Activated T-helper 2 cell treated with anti-CD3 and anti-CD28 coated beads, Interferon-gamma antibody, Interleukin-2, Interleukin-4, amounts not matched to agents 10 μg/mL and 5 μg/mL and 100 μg/mL, durations not matched to agents 14 hours and 24 hours and 36 hours (primary cell): ENCODE measurements around the gene PRKAA1. TPM values are rescaled to one million over a fixed set of nuclear protein-coding genes. Genes with fewer than 3 reads are reported as not detected.

Source experiments
- DNase-seq: peaks from one replicate; pipeline ENCODE4 v3.0.0; 2021; ENCODE audit warnings: low spot score
- H3K27ac Mint-ChIP-seq: one replicate; pipeline ENCODE4 v1.8.0; 2021; ENCODE audit warnings: mixed read lengths
- H3K27me3 Mint-ChIP-seq: one replicate; pipeline ENCODE4 v1.8.0; 2021; ENCODE audit warnings: low read depth, mixed read lengths
- H3K36me3 Mint-ChIP-seq: one replicate; pipeline ENCODE4 v1.8.0; 2021; ENCODE audit warnings: low read depth, mixed read lengths
- H3K4me1 Mint-ChIP-seq: one replicate; pipeline ENCODE4 v1.8.0; 2021; ENCODE audit warnings: low read depth, mixed read lengths
- H3K4me3 Mint-ChIP-seq: one replicate; pipeline ENCODE4 v1.8.0; 2021; ENCODE audit warnings: low read depth, mild to moderate bottlenecking, moderate library complexity, mixed read lengths
- H3K9me3 Mint-ChIP-seq: one replicate; pipeline ENCODE4 v1.8.0; 2021; ENCODE audit warnings: mixed read lengths
- intact Hi-C: fragments of 100-400 bp; cut with micrococcal nuclease; formaldehyde crosslinking; loops from one replicate; pipeline ENCODE4 v1.15.1; 2023
- total RNA-seq: library from RNA; stranded (reverse); gene quantifications from 2 replicates; pipeline ENCODE4 v1.2.3, GENCODE V29; 2022

PRKAA1 gene
- total RNA-seq, 1 donor from 2014 or later: 61.2 TPM

DNA sequence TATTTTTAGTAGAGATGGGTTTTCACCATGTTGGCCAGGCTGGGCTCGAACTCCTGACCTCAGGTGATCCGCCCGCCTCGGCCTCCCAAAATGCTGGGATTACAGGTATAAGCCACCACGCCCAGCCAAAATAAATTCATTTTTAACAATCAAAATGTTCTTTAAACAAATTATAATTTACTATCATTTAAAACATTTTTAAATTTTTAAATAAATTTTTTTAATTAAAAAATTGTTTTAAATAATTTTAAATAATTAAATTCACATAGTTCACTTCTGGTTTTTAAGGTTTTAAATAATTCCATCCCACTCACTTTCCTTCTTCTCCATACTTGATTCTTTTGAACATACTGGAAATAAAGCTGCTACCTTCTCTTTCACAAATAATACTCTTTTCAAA is 27.4 kb downstream of the PRKAA1 start:
- peaks cover 9% of the 10 kb centered on the region for H3K4me1 Mint-ChIP-seq
- intact Hi-C loops: no loop called here
- no peak for DNase-seq
- no peak overlapping the region for H3K4me3 Mint-ChIP-seq
- H3K27ac Mint-ChIP-seq: no peak overlapping the region
- H3K27me3 Mint-ChIP-seq: no peaks in the 10 kb centered on the region
- H3K36me3 Mint-ChIP-seq: peaks cover 54% of the 10 kb centered on the region
- no peaks in the 10 kb centered on the region for H3K9me3 Mint-ChIP-seq

- no peaks in the 10 kb centered on the region for H3K27me3 Mint-ChIP-seq
- peaks cover 60% of the 10 kb centered on the region for H3K36me3 Mint-ChIP-seq
- H3K27ac Mint-ChIP-seq: no peak overlapping the region
- no peak overlapping the region for H3K4me3 Mint-ChIP-seq
- intact Hi-C loops: no loop called here
- H3K4me1 Mint-ChIP-seq: peaks cover 4% of the 10 kb centered on the region
- H3K9me3 Mint-ChIP-seq: no peaks in the 10 kb centered on the region
- no peak for DNase-seq
These were observed 35.5 kb downstream of the PRKAA1 start for GRCh38 chr5:40762705-40763104.

DNA sequence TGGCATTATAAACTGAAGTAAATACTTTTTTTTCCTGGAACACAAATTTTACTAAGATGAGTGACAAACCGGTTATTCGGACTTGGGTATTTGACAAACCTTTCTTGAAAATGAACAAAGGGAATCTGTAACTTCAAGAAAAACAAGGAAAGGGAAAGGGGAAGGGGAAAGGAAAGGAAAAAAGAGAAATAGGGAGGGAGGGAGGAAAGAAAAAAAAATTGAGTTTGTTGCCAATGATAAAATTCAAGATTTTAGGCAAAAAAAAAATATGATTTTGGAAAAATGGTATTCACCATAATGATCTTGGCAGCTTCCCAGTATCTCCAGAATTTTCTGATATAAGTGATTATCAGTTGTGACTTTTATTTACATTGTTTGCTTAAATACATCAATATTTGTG is 40.8 kb downstream of the PRKAA1 start:
- H3K27me3 Mint-ChIP-seq: no peaks in the 10 kb centered on the region
- no peak overlapping the region for H3K4me3 Mint-ChIP-seq
- no peak overlapping the region for H3K27ac Mint-ChIP-seq
- intact Hi-C loops: loop anchor here (5.0 to 10.0 kb wide), 3 partner anchors 1045 to 1683 kb away; partner anchors contain the start of gene RICTOR
- no peaks in the 10 kb centered on the region for H3K9me3 Mint-ChIP-seq
- H3K4me1 Mint-ChIP-seq: no peaks in the 10 kb centered on the region
- H3K36me3 Mint-ChIP-seq: peaks cover 35% of the 10 kb centered on the region
- DNase-seq: no peak

GRCh38 chr5:40755407-40756365 is 42.5 kb downstream of the PRKAA1 start, which contains the start of gene TTC33:
TTC33 (minus strand) TSS chr5:40755961; CDS start chr5:40747018, 8,943 bp downstream.
- Mint-ChIP-seq H3K9me3 (no peaks in the 10 kb centered on the region), H3K27me3 (no peaks in the 10 kb centered on the region), H3K27ac (no peak within 1 kb of the TSS), H3K4me1 (peaks cover 5% of the 10 kb centered on the region), H3K36me3 (peaks cover 35% of the 10 kb centered on the region), H3K4me3 (peak within 1 kb of the TSS; percentile 41)
- intact Hi-C loops: loop anchor here (1.0 to 10.0 kb wide), 7 partner anchors 43 to 1681 kb away; partner anchors contain the start of genes PRKAA1, RICTOR and RPL37
- peak; percentile 93 for DNase-seq

GRCh38 chr5:40755093-40755406 is 43.1 kb downstream of the PRKAA1 start:
- Mint-ChIP-seq H3K27me3 (no peaks in the 10 kb centered on the region), H3K4me1 (peaks cover 8% of the 10 kb centered on the region), H3K36me3 (peaks cover 37% of the 10 kb centered on the region), H3K9me3 (no peaks in the 10 kb centered on the region), H3K4me3 (no peak overlapping the region), H3K27ac (no peak overlapping the region)
- DNase-seq: peak; percentile 52
- intact Hi-C loops: loop anchor here (1.0 to 10.0 kb wide), 6 partner anchors 43 to 1680 kb away; partner anchors contain the start of genes PRKAA1 and RICTOR

- no peak for DNase-seq
- H3K9me3 Mint-ChIP-seq: no peaks in the 10 kb centered on the region
These were observed 43.6 kb downstream of the PRKAA1 start for GRCh38 chr5:40754381-40755092.

DNA sequence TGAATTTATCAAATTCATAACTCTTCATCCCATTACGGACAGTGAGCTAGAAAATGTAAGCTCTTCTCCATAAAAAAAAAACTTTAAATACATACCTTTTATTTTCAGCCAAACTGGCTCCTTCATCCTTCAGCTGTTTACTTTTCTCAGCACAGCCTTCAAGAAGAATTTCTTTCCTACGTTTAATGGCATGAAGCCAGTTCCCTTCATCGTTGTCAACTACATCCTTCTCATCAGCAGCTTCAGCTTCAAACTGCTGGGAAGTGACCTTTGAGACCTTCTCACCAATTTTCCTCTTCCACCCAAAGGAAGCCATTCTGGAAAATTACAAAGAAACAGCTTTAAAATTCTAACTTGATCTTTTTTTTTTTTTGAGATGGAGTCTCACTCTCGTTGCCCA is 51.5 kb downstream of the PRKAA1 start:
- H3K36me3 Mint-ChIP-seq: peaks cover 53% of the 10 kb centered on the region
- intact Hi-C loops: no loop called here

More at GRCh38 chr5:40754381-40755092, 43.6 kb downstream of the PRKAA1 start:
- no peak overlapping the region for H3K4me3 Mint-ChIP-seq
- intact Hi-C loops: loop anchor here (1.0 to 10.0 kb wide), 11 partner anchors 19 to 1680 kb away; partner anchors contain the start of genes PRKAA1 and RICTOR
- peaks cover 37% of the 10 kb centered on the region for H3K36me3 Mint-ChIP-seq
- H3K27me3 Mint-ChIP-seq: no peaks in the 10 kb centered on the region
- no peak overlapping the region for H3K27ac Mint-ChIP-seq
- peaks cover 8% of the 10 kb centered on the region for H3K4me1 Mint-ChIP-seq

DNA sequence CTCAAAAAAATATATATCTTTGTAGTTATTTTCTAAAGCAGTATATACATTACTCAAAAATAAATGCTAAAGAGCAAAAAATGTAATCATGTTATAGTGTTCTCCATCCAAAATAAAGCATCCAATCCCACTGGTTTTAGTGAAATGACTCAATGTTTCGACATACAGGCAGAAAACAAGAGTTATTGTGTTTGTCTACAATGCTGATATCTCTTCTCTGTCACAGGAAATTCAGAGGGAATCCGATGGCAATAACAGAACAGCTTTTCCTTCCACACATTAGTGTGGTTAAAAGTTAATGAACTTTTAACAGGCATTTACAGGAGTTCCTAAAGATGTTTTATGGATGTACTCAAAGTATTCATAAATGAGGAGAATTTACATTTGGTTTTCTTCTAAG is 54.4 kb downstream of the PRKAA1 start:
- Mint-ChIP-seq H3K9me3 (peaks cover 17% of the 10 kb centered on the region), H3K27me3 (no peaks in the 10 kb centered on the region), H3K27ac (no peak overlapping the region), H3K36me3 (peaks cover 62% of the 10 kb centered on the region), H3K4me3 (no peak overlapping the region), H3K4me1 (peaks cover 13% of the 10 kb centered on the region)
- intact Hi-C loops: no loop called here
- DNase-seq: no peak

More for the DNA sequence above, 51.5 kb downstream of the PRKAA1 start:
- Mint-ChIP-seq H3K4me3 (no peak overlapping the region), H3K4me1 (peaks cover 25% of the 10 kb centered on the region), H3K27ac (no peak overlapping the region), H3K9me3 (no peaks in the 10 kb centered on the region), H3K27me3 (no peaks in the 10 kb centered on the region)
- DNase-seq: no peak

DNA sequence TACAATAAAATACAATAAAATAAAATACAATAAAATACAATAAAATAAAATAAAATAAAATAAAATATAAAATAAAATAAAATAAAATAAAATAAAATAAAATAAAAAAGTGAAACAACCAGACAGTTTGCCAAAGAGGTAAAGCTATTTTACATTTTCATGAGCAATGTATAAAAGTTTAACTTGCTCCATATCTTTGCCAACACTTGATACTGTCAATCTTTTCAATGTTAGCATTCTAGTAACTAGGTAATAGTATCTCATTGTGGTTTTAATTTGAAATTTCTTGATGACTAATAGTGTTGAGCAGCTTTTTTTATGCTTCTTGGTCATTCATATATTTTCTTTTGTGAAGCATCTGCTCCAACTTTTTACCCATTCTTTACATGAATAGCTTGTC is 59.7 kb downstream of the PRKAA1 start:
- Mint-ChIP-seq H3K36me3 (peaks cover 62% of the 10 kb centered on the region), H3K27me3 (no peaks in the 10 kb centered on the region), H3K4me3 (no peak overlapping the region), H3K27ac (no peak overlapping the region), H3K9me3 (peaks cover 17% of the 10 kb centered on the region), H3K4me1 (peaks cover 29% of the 10 kb centered on the region)
- intact Hi-C loops: loop anchor here (5.0 to 10.0 kb wide), 2 partner anchors 251 to 464 kb away; no protein-coding TSS in a partner anchor
- no peak for DNase-seq

DNA sequence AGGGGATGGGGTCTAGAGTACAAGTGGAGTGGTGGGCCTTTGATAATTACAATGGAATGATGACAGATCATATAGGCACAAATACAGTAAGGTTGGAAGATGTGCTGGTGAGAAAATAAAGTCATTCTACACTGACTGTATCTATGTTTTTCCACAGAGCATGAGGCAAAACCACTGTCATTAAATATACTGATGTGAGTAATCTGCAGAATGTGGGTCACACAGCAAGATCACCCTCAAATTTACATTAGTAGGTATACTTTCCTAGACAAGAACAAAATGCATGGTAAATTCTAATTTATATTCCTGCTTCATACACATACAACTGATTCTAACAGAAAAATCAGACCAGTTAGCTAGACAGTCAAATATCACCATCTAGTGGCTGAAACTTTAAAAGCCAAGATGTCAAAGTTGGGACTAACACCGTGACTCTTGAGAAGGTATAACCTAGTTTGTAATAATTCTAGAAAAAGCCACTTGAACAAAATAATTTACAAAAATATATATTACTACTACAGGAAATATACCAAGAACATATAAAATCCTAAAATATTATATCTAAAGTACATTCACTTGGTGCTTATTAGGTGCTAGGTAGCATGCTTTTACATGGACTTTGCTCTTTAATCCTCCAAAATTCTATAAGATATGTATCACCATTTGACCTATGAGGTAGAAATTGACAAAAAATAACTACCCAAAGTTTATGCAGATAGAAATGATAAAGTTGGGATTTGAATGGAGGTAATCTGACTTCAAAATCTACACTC is 61.9 kb downstream of the PRKAA1 start:
- Mint-ChIP-seq H3K4me1 (peaks cover 28% of the 10 kb centered on the region), H3K36me3 (peaks cover 54% of the 10 kb centered on the region), H3K4me3 (no peak overlapping the region), H3K27ac (peak overlapping the region; percentile 17), H3K9me3 (peaks cover 15% of the 10 kb centered on the region), H3K27me3 (no peaks in the 10 kb centered on the region)
- intact Hi-C loops: loop anchor here (1.0 to 10.0 kb wide), 7 partner anchors 48 to 1022 kb away; no protein-coding TSS in a partner anchor
- no peak for DNase-seq

GRCh38 chr5:40735609-40736008 is 62.6 kb downstream of the PRKAA1 start:
- Mint-ChIP-seq H3K36me3 (peaks cover 51% of the 10 kb centered on the region), H3K4me3 (no peak overlapping the region), H3K4me1 (peaks cover 28% of the 10 kb centered on the region), H3K27me3 (no peaks in the 10 kb centered on the region), H3K9me3 (peaks cover 9% of the 10 kb centered on the region), H3K27ac (peak overlapping the region; percentile 17)
- DNase-seq: no peak
- intact Hi-C loops: loop anchor here (1.0 to 10.0 kb wide), 10 partner anchors 19 to 1021 kb away; no protein-coding TSS in a partner anchor

- H3K9me3 Mint-ChIP-seq: peaks cover 5% of the 10 kb centered on the region
- DNase-seq: no peak
- H3K4me3 Mint-ChIP-seq: no peak overlapping the region
- peaks cover 48% of the 10 kb centered on the region for H3K36me3 Mint-ChIP-seq
- H3K4me1 Mint-ChIP-seq: peaks cover 31% of the 10 kb centered on the region
- no peaks in the 10 kb centered on the region for H3K27me3 Mint-ChIP-seq
- H3K27ac Mint-ChIP-seq: peak overlapping the region; percentile 17
- intact Hi-C loops: loop anchor here (1.0 to 10.0 kb wide), 5 partner anchors 19 to 460 kb away; no protein-coding TSS in a partner anchor
These were observed 63.2 kb downstream of the PRKAA1 start for GRCh38 chr5:40734986-40735385.
